Activated naive CD8-positive, alpha-beta T cell treated with anti-CD3 and anti-CD28 coated beads, Interleukin-2, amount 50 U/mL, for 16 hours (primary cell): ENCODE measurements around the gene SUFU.
A peak's percentile ranks its signal among the peaks of the same experiment; 100 is the strongest.

Experiments used
- DNase-seq: peaks from one replicate; pipeline ENCODE4 v3.0.0-alpha.2; 2020; ENCODE audit warnings: low read depth, low spot score

Gene SUFU

DNA sequence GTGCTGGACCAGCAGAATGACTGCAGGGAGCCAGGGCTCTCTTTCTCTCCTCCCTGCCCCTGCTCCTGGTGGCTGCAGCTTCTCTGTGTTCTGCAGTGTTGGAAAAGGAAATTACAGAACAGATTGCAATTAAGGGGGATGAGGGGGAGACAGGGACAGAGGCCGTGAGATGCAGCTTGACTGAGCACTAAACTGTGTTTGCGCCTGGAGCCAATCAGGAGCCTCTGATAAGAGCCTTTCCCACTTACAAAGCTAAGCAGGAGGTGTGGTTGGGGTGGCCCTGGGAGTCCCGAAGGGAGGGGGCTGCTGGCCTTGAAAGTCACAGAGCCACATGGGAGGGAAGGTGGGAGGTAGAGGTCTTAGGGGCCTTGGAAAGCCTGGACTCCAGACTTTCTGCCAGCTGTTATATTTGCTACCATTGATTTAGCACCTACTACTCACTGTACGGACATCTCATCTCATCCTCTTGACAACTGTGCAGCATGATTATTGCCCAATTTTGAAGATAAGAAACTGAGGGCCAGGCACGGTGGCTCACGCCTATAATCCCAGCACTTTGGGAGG is 167.2 kb downstream of the SUFU start:
- no peak for DNase-seq

DNA sequence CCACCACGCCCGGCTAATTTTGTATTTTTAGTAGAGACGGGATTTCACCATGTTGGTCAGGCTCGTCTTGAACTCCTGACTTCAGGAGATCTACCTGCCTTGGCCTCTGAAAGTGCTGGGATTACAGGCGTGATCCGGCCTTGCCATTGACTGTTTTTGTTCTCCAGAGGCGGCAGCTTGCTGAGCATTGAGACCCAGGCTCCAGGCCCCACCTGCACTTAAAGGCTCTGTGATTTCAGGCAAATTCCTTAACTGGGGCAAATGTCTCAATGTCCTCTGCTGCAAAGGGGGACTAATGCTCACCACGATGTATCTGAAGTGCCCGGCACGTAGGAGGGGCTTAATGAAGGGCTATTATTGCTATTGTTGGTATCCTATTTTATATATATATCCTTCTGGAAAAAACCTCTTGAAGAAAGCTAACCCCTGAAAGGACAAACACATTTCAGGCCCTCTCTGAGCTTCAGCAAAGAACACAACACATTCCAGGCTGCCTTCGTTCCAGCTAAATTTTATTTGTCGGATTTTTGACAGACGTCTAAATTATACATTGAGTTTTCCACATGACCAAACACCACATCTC is 169.6 kb downstream of the SUFU start:
- no peak for DNase-seq

DNA sequence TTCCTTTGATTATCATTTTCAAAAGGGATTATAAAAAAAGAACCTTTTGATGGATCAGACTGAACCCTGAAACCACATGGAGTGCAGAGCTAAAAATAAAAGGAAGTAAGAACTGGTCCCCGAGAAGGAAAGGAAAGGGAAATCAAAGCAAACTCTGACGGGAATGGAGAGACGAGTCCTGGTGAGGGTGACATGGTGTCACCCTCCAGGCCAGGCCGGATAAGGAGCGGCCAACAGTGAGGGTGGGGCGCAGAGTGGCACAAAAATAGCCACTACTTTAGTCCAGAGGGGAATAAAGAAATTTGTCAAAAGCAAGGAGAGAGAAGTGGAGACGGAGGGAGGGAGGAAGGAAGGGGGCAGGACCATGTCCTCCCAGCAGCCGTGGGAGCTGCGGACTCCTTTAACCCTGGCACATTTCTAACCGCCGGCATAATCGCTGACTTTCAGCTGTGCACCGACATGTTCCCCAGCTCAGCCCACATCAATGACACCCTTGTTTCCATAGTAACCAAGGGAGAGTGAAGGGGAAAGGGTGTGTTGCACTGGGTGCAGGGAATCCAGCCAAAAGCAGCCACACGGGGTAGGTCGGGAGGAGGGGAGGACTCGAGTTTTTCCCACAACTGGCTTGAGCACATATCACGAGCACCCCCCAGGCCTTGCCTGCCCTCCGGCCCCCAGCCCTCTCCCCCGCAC is 170.2 kb downstream of the SUFU start:
- peak; percentile 25 for DNase-seq

DNA sequence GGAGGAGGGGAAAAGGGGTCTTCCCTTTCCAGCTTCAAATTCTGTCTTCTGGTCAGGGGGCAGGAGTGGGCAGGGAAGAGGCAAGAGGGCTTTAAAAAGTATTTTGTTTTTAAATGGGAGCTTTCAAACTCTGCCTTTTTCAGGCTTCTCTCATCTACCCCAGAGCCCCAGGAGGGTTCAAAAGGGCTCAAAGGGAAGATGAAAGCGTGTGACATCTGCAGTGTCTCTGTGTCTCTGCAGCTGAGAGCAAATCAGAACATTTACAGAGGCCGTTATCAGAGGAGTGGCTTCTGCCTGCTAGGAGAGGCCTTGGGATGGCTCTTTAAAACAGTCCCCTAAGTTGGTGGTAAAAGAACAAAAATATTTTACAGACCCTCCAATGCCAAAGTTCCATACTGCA is 170.8 kb downstream of the SUFU start:
- DNase-seq, result no peak

DNA sequence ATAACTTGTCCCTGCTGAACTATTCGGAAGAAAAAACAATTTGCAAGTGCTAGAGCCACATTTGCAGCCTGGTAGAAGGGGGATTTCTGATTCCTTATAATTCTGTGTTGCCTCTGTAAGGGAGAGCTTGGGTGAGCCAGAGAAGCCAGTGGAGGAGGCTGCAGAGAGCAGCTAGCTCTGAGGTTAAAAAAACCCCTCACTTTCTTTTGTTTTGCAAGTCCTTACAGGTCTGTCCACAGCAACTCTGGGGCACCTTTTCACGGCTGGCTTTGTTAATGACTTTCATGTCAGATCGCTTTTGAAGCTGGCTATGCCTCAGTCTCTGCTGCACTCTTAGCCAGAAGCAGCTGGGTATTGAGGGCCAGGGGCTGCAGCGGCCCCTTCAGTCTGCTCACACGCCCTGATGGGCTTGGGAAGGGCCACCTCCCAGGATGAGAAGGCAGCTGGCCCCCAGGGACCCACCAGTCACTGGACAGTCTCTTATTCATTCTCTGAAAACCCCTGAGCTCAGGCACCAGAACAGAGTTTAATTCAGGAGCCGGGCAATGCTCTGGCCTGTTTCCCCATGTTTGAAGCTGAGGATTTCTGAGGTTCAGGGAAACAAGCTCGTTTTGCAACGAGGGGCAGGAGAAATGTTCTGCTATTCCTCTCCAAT is 171.4 kb downstream of the SUFU start:
- DNase-seq, result no peak

DNA sequence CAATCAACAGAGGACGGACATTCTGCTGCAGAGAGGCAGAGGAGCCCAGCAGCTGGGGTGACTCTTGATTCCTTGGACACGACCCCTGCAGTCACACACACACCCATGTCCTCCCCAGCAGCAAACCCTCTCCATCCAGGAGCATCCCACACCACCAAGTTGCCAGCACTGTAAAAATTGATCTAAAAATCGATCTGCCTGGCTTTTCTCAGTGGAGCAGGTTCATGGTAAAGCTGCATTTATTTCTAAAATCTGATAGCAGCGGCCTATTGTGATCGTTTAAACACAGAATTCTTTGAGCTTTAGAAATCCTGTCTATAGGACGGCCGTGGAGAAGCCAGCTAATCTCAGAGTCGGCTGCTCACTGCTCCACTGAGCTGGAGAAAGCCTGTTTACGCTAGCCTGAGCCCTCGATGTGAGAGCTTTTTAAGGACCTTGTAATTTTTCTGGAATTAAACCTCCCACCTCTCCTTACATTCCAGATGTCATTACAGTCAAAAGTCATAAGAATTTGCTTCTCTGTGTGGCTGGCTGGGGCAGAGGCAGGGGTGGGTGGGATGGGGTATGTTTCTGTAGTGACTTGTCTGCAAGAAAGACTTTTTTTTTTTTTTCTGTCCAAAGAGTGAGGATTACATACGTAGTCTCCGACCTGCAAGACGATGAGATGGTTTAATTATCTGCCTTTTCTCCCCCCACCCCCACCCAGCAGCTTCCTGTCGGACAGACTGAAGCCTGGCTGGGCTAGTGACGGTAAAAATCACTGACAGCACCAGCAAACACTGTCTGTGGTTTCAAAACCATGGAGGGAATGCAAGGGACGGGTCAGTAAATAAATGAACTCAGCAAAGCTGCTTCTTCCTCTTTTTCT is 172.1 kb downstream of the SUFU start:
- DNase-seq, result no peak

DNA sequence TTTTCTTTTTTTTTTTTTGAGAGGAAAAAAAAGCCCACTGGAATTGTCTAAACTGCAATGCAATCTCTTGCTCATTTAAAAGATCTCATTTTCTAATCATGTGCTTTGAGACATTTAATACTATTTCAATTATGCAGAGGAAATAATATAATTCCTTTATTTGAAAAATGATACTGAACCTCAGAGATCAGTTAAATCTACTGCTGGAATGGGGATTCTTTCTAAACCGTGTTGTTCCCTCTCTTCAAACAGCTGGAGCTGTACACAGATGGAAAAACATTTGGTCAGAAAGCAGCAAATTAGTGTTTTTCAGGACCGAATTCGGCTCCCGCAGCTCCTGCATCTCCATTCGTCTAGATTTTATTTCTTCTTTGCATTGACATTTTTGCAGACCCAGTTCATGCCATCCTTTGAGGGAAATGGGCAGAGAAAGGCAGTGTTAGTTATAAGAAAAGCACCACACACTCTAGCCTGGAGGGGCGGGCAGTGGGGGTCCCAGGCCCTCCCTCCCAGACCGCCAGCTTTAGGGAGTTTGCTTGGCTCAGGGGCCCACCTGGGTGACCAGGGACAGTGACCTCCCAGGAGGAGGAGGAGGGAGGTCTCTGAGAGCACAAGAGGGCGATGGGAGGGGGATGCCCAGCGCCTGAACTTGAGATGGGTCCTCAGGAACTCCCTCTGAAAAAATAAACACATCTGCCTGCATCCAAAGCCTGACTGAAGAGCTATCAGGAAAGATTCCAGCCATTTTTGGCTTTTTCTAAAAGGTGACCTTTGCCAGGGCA is 173.0 kb downstream of the SUFU start:
- no peak for DNase-seq

DNA sequence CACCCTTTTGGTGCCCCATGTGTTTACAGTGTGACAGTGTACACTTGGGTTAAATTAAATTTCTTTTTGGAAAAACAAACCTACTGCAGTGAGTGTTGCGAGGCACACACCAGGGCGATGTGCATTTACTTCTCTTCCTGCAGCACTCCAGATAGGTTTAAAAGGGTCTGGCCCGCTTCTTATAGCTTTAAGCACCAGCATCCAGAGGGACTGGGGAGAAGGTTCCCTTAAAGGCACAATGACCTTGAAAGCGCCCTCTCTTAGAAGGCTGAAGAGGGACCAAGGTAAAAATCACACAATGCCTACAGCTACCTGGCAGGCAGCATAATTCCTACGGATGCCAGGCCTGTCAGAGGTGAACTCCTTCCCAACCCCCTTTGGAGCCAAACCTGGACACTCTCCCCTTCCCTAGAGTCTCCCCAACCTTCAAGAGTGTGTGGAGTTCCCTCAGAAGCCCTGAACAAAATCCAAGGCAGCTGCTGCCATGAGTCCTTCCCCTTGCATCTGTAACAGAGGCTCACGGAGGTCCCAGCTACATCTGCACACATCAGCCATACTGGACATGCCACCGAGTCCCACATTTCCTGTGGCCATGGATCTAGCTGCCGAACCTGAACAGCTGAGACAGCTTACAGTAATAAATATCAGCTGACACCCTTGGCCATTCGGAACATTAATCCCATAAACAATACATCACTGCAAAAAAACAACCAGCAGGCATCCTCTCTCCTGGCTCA is 173.7 kb downstream of the SUFU start:
- no peak for DNase-seq

DNA sequence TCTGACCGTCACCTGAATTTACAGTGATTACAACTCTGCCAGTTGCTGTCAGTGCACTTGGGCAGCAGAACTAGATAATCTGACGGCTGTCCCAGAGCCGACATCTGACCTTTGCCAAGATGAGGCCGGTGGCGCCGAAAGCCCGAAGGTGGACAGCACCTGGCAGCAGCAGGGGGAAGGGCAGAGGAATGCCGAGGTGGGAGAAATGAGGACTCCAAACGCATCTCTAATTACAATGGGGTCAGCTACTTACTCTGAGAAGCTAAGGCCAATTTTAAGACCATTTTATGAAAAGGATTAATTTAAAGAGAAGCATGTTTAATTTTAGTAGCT is 174.3 kb downstream of the SUFU start:
- DNase-seq, result no peak

DNA sequence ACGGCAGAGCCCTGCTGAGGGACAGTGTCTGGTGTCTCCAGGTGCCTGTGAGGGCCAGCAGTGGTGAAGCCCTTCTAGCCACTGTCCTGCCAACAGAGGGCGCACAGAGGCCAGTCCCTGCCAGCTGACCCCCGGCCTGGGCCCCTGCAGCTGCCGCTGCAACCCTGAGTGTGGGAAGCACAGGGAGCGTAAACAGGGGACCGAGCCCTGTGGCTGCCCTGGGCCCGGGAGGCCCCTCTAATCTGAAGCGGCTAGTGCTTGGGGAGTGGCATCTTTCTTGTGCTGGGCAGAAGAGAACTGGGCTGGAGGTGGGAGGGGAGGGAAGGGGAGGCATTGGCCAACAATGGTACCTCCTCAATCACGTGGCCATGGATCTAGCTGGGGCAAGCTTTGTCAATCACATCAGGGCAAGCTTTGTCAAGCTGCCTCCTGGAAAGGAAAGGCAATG is 175.1 kb downstream of the SUFU start:
- no peak for DNase-seq

DNA sequence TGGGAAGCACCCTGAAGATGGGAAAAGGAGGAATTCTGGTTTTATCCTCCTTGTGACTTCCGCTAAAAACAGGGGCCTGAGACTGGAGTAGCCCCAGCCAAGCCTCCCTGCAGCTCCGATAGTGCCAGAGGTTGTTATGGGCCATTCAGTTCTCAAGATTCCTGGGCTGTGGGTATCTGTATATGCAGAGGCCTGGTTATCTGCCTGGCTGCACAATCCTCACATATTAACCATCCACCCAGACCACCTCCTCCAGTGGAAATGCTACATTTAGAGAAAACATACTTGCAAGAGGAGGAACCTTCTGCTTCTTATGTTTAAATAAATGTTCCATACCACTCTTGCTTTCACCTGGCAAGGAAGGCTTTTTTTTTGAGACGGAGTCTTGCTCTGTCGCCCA is 175.8 kb downstream of the SUFU start:
- DNase-seq, result no peak

DNA sequence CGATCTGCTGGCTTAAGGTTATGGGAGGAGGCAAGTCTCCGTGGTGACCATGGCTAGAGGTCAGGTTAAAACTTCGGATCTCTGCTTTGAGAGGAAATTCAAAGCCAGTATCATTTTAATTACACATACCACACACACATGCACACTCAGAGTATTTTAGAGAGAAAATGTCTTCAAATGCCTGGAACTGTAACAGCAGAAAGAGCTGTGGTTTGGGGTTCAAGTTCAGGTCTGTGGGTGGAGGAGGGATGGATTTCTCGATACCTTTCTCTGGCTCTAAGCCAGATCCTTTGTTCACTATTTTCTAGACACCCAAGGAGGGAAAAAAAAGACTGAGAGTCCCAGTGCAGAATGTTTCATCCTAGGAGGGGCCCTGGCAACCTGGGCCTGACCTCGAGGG is 177.9 kb downstream of the SUFU start:
- DNase-seq, result no peak

DNA sequence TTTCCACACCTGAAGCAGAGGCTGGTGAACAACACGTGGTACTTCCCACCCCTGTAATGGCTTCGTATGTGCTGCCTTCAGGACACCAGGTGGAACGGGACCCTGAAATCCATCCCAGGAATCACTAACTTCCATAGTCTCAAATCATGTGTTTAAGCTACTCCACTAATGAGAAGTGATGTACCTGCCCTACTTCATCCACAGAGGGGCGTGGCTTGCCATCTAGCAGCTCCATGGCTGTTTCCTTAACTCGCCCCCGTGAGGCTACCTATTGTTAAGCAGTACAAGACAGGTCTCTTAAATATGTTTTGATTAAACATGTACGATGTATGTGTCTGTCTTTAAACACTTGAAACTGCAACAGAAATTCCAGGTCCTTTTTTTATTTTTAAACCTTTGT is 178.6 kb downstream of the SUFU start:
- no peak for DNase-seq

DNA sequence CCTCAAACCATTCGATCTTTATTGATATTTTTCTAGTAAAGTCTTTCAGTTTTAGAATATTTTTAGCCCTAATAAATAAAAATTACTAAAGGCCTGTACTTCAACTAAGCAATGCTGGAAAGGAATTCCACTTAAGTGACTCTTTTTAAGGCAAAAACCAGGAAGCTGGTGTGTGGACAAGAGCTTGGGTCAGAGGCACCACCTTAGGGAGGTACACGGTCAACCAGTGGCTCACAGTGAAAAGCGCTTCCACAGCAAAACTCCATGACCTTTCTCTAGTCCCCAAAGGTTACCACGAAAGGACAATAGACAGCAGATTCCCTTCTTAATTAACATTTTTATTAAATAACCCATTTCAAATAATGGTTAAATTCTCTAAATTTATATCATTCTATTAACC is 179.2 kb downstream of the SUFU start:
- no peak for DNase-seq
